Stimulated activated CD8-positive, alpha-beta memory T cell treated with anti-CD3 and anti-CD28 coated beads, Interleukin-4, amount 100 ng/mL, for 1 hour (primary cell): ENCODE results near the gene TFAP2C.
"Not testable (repeated sequence)": the region's sequence is repeated elsewhere in the genome, so short reads cannot be mapped to it uniquely, and the experiment has no call there.

Source experiments
- DNase-seq, 2 donors: peaks; one replicate each; pipeline ENCODE4 v3.0.0-alpha.2; 2020; ENCODE audit warnings: low read depth in 2 of 2, low spot score in 1 of 2

The TFAP2C gene

DNA sequence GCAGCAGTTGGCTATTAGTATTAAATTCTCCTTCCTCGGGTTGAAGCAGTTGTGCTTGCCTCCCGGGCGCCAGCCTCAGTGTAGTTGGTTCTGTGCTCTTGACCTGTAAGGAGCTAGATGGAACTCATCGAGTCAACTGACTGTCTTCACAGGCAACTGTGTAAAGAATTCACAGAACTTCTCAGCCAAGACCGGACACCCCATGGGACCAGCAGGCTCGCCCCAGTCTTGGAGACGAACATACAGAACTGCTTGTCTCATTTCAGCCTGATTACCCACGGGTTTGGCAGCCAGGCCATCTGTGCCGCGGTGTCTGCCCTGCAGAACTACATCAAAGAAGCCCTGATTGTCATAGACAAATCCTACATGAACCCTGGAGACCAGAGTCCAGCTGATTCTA, 8.5 kb downstream of the TFAP2C start:
- DNase-seq = no peak

DNA sequence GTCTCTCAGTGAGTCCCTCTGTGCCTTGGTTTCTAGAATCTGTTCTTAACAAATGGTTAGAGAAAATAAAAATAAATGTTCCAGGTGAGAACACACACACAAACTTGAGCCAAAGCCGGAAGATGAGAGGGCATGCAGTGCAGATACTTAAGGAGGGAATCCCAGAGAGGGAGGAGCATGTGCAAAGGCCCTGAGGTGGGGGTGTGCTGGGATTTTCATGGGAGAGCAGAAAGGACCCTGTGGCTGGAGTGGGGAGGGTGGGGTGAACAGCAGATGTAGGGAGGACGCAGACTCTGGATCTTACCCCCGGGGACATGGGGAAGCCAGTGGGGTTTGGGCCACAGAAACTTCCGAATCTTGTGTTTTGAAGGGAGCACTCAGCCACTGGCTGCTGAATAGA, 17.5 kb downstream of the TFAP2C start:
- DNase-seq = no peak

DNA sequence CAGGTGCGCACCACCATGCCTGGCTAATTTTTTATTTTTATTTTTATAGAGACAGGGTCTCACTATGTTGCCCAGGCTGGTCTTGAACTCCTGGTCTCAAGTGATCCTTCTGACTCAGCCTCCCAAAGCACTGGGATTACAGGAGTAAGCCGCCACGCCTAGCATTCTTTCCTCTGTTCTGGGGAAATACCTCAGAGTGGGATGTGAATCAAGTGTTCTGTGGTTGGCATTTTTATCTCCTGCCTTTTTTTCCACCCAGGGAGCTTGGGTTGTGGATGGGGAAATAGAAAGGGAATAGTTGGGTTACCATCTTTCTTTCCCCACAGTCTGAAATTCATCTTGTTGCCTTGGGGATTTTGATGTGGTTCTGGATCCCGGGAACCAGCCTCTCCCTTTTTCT, 24.1 kb downstream of the TFAP2C start:
- DNase-seq = no peak

DNA sequence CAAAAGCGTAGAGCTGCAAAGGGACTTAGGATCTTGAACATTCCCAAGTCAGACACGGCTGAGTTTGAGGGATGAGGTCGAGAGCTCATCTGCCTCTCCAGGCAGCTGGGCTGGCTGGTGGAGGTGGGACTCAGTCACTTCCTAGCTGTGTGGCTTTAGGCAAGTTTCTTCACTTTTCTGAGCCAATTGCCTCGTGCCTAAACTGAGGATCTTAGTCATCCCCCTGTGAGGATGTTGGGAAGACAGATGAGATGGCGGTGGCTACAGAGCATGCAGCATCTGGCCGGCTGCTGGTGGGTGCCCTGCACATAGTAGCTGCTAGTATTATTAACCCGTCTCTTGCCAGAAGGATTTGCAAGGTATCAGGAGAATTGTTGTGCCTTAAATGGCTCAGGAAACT, 27.5 kb downstream of the TFAP2C start:
- no peak for DNase-seq

GRCh38 chr20:56657879-56658278, 28.8 kb downstream of the TFAP2C start:
- DNase-seq = no peak

- not testable (repeated sequence) for DNase-seq
Measured at GRCh38 chr20:56658341-56658947, 29.3 kb downstream of the TFAP2C start.

DNA sequence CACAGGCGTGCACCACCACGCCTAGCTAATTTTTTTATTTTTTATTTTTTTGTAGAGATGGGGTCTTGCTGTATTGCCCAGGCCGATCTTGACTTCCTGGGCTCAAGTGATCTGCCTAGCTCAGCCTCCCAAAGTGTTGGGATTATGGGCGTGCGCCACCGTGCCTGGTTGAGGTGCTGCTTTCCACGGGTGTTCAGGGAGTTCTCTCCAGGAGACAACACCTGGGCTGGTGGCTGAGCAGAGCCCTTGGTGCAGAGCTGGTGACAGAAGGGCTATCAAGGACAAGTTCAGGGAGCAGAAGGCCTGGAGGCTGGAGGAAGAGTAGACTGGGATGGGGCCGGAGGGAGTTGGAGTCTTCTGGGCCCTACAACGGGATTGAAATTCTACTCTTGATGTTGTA, 34.6 kb downstream of the TFAP2C start:
- no peak for DNase-seq

DNA sequence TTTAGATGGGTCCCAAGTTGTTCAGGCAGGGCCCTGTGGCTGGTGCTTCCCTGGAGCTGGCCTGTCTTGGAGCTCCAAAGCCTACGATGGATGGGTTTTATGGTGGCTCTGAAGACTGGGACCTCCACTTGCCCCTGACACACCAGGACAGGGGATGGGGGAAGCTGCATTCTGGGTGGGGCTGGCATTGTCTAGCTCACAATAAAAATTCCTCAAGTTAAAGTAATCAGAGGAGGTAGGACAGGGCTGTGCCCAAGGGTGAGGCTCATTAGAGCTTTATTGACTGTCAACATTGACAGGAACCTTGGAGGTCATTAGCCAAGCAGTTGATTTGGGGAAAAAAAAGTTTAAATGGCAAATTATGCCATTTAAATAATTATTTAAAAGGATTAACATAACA, 35.7 kb downstream of the TFAP2C start:
- no peak for DNase-seq

GRCh38 chr20:56665806-56666205, 36.7 kb downstream of the TFAP2C start:
- DNase-seq = no peak

GRCh38 chr20:56673450-56673849, 44.3 kb downstream of the TFAP2C start:
- DNase-seq = no peak

DNA sequence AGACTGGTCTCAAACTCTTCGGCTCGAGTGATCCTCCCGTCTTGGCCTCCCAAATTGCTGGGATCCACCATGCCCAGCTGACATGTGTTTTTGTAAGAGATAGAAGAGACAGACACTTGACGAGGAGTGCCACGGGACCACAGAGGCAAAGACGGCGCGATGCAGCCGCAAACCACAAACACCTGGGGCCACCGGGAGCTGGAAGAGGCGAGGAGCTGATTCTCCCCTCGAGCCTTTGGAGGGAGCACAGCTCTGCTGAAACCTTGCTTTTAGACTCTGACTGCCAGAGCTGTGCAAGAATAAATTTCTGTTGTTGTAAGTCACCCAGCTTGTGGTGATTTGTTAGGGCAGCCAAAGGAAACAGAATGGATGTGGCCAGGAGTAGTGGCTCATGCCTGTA, 46.9 kb downstream of the TFAP2C start:
- DNase-seq = no peak

GRCh38 chr20:56676679-56677078, 47.6 kb downstream of the TFAP2C start:
- DNase-seq = no peak

- no peak for DNase-seq
Measured at GRCh38 chr20:56683077-56683865, 54.2 kb downstream of the TFAP2C start.

- DNase-seq = no peak
Measured at GRCh38 chr20:56685879-56686278, 56.8 kb downstream of the TFAP2C start.

DNA sequence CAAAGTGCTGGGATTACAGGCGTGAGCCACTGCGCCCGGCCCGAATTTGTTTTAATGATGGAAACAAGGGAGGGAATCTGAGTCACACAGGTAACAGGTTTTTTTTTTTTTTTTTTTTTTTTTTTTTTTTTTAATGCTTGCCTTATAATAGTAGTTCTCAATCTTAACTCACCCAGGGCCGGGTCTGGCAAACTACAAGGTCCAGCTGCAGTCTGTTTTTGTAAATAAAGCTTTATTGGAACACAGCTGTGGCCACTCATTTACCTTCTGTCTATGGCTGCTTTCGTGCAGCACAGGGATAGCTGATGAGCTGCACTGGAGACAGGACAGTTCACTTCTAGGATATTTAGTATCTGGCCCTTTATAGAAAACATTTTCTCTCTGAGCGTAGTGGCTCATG, 58.0 kb downstream of the TFAP2C start:
- DNase-seq = no peak

DNA sequence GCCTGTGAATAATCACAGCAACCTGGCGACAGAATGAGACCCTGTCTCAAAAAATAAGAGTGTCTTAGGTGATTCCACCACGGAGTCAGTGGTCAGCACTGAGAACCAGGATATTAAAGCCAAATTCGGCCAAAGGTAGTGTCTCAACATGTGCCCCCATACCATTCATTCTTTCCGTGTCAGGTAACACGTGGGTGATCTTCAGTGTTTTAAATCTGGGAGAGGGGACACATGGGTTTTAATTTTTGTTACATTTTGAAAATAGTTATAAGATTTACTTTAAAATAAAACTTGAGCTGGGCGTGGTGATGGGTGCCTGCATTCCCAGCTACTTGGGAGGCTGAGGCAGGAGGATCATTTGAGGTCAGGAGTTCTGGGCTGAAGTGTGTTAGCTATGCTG, 59.0 kb downstream of the TFAP2C start:
- no peak for DNase-seq
